Heart left ventricle (tissue), 16 donors: ENCODE data around the gene WDFY3. TPM values are rescaled to one million over a fixed set of nuclear protein-coding genes. Genes with fewer than 3 reads are reported as not detected.

Source experiments
- ATAC-seq, 4 donors: fragments of 200-7000 bp; cut with Tn5 transposase; one replicate each; pipeline ENCODE4 v1.9.1; 2020 to 2022; ENCODE audit warnings: moderate library complexity in 4 of 4, mild to moderate bottlenecking in 3 of 4, moderate number of reproducible peaks in 1 of 4
- DNase-seq, 5 donors: peaks; one replicate each; pipeline ENCODE4 v3.0.0-alpha.2; 2020
- H3K27ac ChIP-seq, 12 donors: fragments of 200-600 bp; sonication (generic) in 4 of 12; one replicate each; pipeline versions ENCODE4 v1.5.0 to v1.8.0; 2016 to 2022; ENCODE audit warnings: mild to moderate bottlenecking in 2 of 12
- H3K27me3 ChIP-seq, 9 donors: fragments of 200-600 bp; sonication (generic) in 2 of 9; one replicate each; pipeline versions ENCODE4 v1.5.1 to v1.8.0; 2016 to 2022; ENCODE audit warnings: mild to moderate bottlenecking in 3 of 9
- H3K36me3 ChIP-seq, 9 donors: fragments of 200-600 bp; sonication (generic) in 2 of 9; one replicate each; pipeline versions ENCODE4 v1.5.0 to v1.8.0; 2018 to 2022; ENCODE audit warnings: mild to moderate bottlenecking in 2 of 9
- H3K4me1 ChIP-seq, 12 donors: fragments of 200-600 bp; sonication (generic) in 4 of 12; one replicate each; pipeline versions ENCODE4 v1.5.0 to v1.8.0; 2016 to 2022; ENCODE audit warnings: mild to moderate bottlenecking in 3 of 12
- H3K4me3 ChIP-seq, 12 donors: fragments of 200-600 bp; sonication (generic) in 4 of 12; one replicate each; pipeline versions ENCODE4 v1.5.0 to v1.8.0; 2017 to 2022; ENCODE audit warnings: mild to moderate bottlenecking in 9 of 12, moderate library complexity in 4 of 12
- H3K9me3 ChIP-seq, 12 donors: fragments of 200-600 bp; sonication (generic) in 4 of 12; one replicate each; pipeline versions ENCODE4 v1.5.0 to v1.8.0; 2016 to 2022; ENCODE audit warnings: mild to moderate bottlenecking in 1 of 12
- POLR2A ChIP-seq, 2 donors: fragments of 450-650 bp; IDR thresholded peaks; one replicate each; pipeline ENCODE4 v1.6.1; 2017; ENCODE audit warnings: antibody characterized with exemption in 2 of 2, mild to moderate bottlenecking in 2 of 2, moderate library complexity in 2 of 2
- WGBS, 4 donors: extraction: QIAGEN DNeasy Blood & Tissue Kit in 2 of 4; methylation state at CpG; one replicate each; pipeline versions ENCODE4 v1.1.5 to v1.1.7; 2013 to 2018; 5-methylcytosine and 5-hydroxymethylcytosine counted together
- intact Hi-C, 10 donors: fragments of 100-400 bp; cut with DNase I; formaldehyde crosslinking; loops; one replicate each; pipeline versions ENCODE4 v1.11.1 to v1.14.2; 2022
- polyA plus RNA-seq, 2 donors: library from polyadenylated mRNA; stranded (reverse); fragments of 200-250 nt; gene quantifications; one replicate each; pipeline ENCODE4 v1.2.3, GENCODE V29; 2013
- total RNA-seq, 9 donors: library from RNA; depleted of rRNA in 2 of 9; stranded (reverse); fragments of >200 nt in 2 of 9; fragmentation: NEBNext Ultra II Directional in 3 of 9; extraction: Animal tissue kit (Norgen Biotek cat#: 25700) in 3 of 9; gene quantifications; one replicate each; pipeline versions ENCODE4 v1.1.0 to v1.2.4, GENCODE V29; 2016 to 2023
- TF ChIP-seq, protein P1 (sequence below), 12 donors: fragments of 200-600 bp; sonication (generic) in 4 of 12; IDR thresholded peaks; one replicate each; pipeline versions ENCODE4 v1.5.0 to v1.8.0; 2018 to 2022; ENCODE audit warnings: antibody characterized with exemption in 12 of 12, mild to moderate bottlenecking in 5 of 12
- donor health status: ischemic (EF 13 %, LVEDD 7.1; RV severe dilation, severe dysfunction).
- donor health status: healthy with polysubstance abuse.
- donor health status: DM: no; HTN: yes; CAD: no.
- donor health status: DM: no; HTN: no; CAD: no.
- donor health status: ischemic (EF 25% LVEDD 6.9; RV normal size, moderate dysfunction).
- donor health status: ischemic (EF 25% LVEDD 5.7; RV mildly dilated, moderate dysfunction).
- donor health status: healthy.
- donor health status: DM: yes; HTN: yes; CAD: no.
- donor health status: ischemic (EF 35%, LVEDD 5.7; RV mildly dilated, moderate dysfunction).
- donor health status: nonischemic (EF 11% LVEDD 7.7; RV severe dilation, severe dysfunction).
- donor health status: DM: yes; HTN: yes; CAD: no.
- donor health status: PGD.
- donor health status: ischemic (EF 29% LVEDD 5.4; RV normal size, mild dysfunction).
- donor health status: nonischemic (EF 23%, LVEDD 6.1; RV moderate dilation, normal function).

WDFY3 gene
- total and polyA plus RNA-seq, 11 donors = 5.0 to 103 (median 40.4) TPM

DNA sequence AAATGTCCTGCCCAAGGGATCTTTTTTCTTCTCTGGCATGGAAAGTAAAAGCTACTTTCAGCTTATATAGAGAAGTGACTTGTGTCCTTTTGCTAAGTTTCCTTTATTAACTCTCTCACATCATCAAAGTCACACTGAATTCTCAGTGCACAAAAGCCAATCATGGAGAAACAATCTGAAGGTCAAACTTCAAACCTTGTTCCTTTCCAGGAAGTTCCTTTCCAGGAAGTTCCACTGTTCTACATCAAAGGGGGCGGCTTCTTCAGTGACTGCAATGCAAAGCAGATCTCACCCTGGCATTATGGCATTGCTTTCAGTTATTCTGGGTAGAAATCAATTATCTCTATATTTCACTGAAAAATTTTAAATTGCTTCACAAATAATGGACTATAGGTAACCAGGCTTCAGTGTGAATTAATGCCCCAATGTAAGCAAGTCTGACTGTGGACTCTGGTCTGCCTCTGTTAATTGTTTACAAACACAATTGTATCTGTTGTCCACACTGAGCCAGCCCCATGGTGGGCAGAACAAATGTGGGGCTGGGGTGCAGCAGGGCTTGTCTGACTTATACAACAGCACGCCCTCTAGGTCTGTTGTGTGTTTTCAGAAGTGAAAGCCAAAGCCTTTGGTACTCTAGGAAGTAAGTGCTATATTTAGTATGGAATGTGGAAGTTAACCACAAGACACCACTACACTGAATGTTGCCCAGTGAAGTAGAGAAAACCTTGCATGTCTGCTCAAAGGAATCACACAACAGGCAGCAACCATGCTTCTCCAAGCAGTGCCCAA lies 284.8 kb downstream of the WDFY3 start:
- H3K4me1 ChIP-seq = peaks cover 5 to 33% (median 16%) of the 10 kb centered on the region in 12 donors
- H3K4me3 ChIP-seq = no peak overlapping the region
- TF ChIP-seq, protein P1, sequence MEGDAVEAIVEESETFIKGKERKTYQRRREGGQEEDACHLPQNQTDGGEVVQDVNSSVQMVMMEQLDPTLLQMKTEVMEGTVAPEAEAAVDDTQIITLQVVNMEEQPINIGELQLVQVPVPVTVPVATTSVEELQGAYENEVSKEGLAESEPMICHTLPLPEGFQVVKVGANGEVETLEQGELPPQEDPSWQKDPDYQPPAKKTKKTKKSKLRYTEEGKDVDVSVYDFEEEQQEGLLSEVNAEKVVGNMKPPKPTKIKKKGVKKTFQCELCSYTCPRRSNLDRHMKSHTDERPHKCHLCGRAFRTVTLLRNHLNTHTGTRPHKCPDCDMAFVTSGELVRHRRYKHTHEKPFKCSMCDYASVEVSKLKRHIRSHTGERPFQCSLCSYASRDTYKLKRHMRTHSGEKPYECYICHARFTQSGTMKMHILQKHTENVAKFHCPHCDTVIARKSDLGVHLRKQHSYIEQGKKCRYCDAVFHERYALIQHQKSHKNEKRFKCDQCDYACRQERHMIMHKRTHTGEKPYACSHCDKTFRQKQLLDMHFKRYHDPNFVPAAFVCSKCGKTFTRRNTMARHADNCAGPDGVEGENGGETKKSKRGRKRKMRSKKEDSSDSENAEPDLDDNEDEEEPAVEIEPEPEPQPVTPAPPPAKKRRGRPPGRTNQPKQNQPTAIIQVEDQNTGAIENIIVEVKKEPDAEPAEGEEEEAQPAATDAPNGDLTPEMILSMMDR (IDR thresholded peaks at IDR 0.05) = peak in 2 of 12 donors; percentile 12 to 35
- no peak for TF ChIP-seq POLR2A (IDR thresholded peaks at IDR 0.05)
- 46 to 72% (median 67%) methylated on average over 2 of the region's 2 CpGs for WGBS, 4 donors
- intact Hi-C loops = no loop called here
- H3K27me3 ChIP-seq = no peaks in the 10 kb centered on the region
- H3K9me3 ChIP-seq = no peaks in the 10 kb centered on the region
- peaks cover 0 to 100% (median 98%) of the 10 kb centered on the region in 9 donors for H3K36me3 ChIP-seq
- DNase-seq = peak in 1 of 5 donors; percentile 27
- peak; percentile 88 to 91 (median 89) for ATAC-seq
- peak overlapping the region in 9 of 12 donors; percentile 29 to 76 (median 55) for H3K27ac ChIP-seq

DNA sequence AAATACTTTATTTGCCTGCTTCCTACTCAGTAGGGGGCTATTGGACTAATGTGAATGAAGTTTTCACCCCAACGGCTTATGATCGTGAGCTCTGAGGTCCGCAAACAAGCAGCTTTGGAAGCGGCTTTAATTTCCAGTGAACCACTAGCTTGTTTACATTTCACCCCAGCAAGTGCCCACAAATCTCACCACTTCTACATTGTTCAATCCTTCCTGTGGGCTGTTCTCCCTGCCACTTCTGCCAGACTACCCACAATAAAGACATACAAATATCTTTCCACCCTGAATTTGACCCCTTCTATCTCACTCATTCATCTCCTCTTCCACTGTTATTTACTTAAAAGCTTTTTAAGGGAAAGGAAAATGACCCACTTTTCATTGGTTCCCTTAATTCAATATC lies 285.5 kb downstream of the WDFY3 start:
- TF ChIP-seq, protein P1 (IDR thresholded peaks at IDR 0.05) = no peak
- TF ChIP-seq POLR2A (IDR thresholded peaks at IDR 0.05) = no peak
- H3K4me3 ChIP-seq = no peak overlapping the region
- intact Hi-C loops = no loop called here
- H3K27me3 ChIP-seq = no peaks in the 10 kb centered on the region
- 93 to 98% (median 96%) methylated on average over 4 of the region's 4 CpGs for WGBS, 4 donors
- DNase-seq (no peak), ATAC-seq (no peak)
- peaks cover 5 to 33% (median 16%) of the 10 kb centered on the region in 12 donors for H3K4me1 ChIP-seq
- peak overlapping the region in 3 of 12 donors; percentile 55 to 76 (median 69) for H3K27ac ChIP-seq
- H3K9me3 ChIP-seq = no peaks in the 10 kb centered on the region
- H3K36me3 ChIP-seq = peaks cover 0 to 100% (median 98%) of the 10 kb centered on the region in 9 donors

DNA sequence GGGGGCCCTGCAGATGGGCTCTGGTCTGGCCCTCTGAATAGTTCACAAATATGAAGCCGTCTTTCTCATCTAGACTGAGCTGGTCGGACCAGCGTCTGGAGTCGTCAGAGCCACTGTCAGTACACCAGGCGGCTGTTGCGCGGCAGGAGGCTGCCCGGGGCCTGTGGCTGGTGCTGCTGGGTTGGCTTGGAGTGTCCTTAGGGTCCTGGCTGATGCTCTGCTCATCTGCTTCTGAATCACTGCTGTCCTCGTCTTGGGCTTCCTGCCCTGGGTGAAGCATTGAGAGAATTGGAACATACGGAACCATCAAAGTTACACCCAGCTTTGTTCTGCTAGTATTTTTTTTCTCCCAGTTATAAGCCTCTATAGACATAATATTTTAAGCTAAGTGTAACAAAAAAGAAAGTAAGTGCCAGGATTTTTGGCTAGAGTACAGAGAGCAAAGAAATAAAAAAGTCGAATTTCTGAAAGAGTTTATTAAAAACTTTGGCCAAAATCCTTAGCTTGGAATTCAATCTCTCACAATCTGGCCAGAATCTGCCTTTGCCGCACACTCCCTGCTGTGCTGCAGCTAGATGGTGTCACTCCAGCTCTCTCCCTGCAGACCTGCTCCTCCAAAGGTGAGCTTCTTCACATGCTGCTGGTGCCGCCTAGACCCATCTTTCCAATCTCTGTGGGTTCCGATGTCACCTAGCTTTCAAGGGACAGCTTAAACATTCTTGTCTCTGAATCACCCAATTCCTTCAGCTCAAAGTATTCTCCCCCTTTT lies 287.3 kb downstream of the WDFY3 start:
- H3K9me3 ChIP-seq = no peaks in the 10 kb centered on the region
- 90 to 93% (median 93%) methylated on average over 13 to 14 of the region's 14 CpGs for WGBS, 4 donors
- ATAC-seq (peak in 1 of 4 donors; percentile 8), DNase-seq (no peak)
- intact Hi-C loops = loop anchor here in 2 of 10 donors (5.0 to 10.0 kb wide), 2 partner anchors 94 to 97 kb away; partner anchors contain the start of gene CDS1 (in 2 of the 2)
- H3K4me3 ChIP-seq = no peak overlapping the region
- peaks cover 5 to 33% (median 16%) of the 10 kb centered on the region in 12 donors for H3K4me1 ChIP-seq
- H3K27ac ChIP-seq = no peak overlapping the region
- H3K27me3 ChIP-seq = no peaks in the 10 kb centered on the region
- TF ChIP-seq POLR2A (IDR thresholded peaks at IDR 0.05) = no peak
- TF ChIP-seq, protein P1 (IDR thresholded peaks at IDR 0.05) = no peak
- peaks cover 0 to 100% (median 96%) of the 10 kb centered on the region in 9 donors for H3K36me3 ChIP-seq

DNA sequence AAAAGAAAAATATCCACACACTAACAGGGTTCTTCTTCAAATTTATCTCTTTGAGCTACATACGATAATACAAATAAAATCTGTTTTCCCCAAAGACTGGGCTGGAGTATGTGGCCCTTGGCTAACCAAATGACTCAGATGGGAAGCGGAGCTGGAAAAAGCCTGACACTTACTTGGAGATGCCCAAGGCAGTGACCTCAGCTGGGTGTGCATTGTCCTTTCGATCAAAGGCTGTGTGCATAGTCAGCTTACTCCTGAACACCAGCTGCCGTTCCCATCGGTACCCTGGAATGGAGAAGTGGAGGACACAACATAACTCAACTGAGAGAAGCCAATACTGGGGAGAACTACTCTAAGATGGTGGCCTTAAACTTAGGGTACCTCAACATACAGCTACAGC lies 288.5 kb downstream of the WDFY3 start:
- TF ChIP-seq, protein P1 (IDR thresholded peaks at IDR 0.05) = no peak
- no peak for TF ChIP-seq POLR2A (IDR thresholded peaks at IDR 0.05)
- Histone ChIP-seq H3K27ac (no peak overlapping the region), H3K4me3 (no peak overlapping the region), H3K27me3 (no peaks in the 10 kb centered on the region), H3K36me3 (peaks cover 0 to 100% (median 90%) of the 10 kb centered on the region in 9 donors), H3K9me3 (no peaks in the 10 kb centered on the region), H3K4me1 (peaks cover 5 to 31% (median 16%) of the 10 kb centered on the region in 12 donors)
- DNase-seq = no peak
- intact Hi-C loops = loop anchor here in 2 of 10 donors (5.0 to 10.0 kb wide), 2 partner anchors 93 to 96 kb away; partner anchors contain the start of gene CDS1 (in 2 of the 2)
- WGBS, 4 donors = 84 to 96% (median 90%) methylated on average over 5 of the region's 5 CpGs
- ATAC-seq = peak in 1 of 4 donors; percentile 12
